Activated naive CD4-positive, alpha-beta T cell (primary cell): ENCODE results near the gene RNF187.

Experiments
- DNase-seq, 4 experiments: peaks; one replicate each; lab custom pipeline; 2025; lab: John Stamatoyannopoulos, UW

The RNF187 gene

DNA sequence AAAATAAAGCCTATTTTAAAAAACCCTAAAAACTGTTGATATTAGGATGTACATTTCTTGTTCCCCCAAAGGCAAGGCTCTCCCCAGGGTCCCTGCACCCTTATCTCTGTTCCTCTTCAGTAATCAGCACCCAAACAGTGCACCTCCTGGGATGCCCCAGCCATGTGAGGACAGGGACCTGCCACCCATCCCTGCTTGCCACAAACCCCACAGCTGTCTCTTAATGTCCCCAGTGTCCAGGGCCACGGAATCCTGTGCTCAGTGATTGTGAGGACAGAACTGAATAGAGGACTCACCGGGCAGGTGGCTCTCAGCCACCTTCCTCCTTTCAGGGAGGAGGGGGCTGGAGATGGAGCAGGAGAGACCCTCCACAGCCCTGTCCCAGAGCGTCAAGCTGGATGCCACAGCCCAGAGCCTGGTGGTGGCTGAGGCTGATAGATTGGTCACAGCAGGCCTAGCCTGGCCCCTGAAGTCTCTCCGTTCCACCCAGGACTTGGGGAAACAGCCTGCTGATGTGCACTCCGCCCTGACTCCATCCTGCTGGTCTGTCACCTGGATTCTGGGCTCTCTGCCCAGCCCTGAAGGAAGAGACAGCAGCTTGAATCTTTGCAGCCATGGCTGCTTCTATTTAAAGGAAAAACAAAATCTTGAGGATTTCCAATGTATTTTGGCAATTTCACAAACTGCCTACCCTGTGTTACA is 23.1 kb downstream of the RNF187 start:
- no peak for DNase-seq

GRCh38 chr1:228510803-228511413 is 23.7 kb downstream of the RNF187 start:
- DNase-seq = no peak

- no peak for DNase-seq
Observed at GRCh38 chr1:228511546-228512445, 24.6 kb downstream of the RNF187 start.

DNA sequence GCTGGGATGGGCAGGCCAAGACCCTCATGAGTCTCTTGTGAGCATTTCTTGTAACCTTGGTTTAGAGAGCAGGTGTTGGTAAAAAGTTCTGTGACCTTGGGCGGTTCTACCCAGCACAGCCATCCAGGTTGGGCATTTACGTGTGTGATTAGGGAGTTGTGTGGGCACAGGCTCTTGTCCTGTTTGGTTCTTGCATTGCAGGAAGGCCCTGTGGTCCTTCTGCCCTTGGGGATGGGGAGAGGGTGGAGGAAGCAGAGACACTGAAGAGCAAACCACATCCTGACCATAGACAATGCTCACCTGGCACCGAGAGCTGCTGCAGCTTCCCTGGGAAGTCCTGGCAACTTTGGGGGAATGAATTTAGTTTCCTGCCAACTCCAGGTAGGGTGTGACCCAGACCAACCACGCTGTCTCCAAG is 25.6 kb downstream of the RNF187 start:
- DNase-seq = no peak

- no peak for DNase-seq
Observed at GRCh38 chr1:228513236-228513900, 26.2 kb downstream of the RNF187 start.

DNA sequence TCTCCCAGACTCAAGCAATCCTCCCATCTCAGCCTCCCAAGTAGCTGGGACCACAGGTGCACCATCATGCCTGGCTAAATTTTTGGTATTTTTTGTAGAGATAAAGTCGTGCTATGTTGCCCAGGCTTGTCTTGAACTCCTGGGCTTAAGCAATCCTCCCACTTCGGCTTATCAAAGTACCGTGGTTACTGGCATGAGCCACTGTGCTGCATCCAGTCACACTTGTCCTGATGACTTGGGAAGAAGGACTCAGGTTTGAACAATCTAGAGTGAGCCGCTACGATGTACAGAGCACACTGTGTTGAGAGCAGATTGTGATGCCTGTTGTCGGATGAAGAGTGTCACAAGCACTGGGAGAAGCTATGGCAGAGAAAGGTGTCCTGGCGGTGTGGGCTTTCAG is 27.2 kb downstream of the RNF187 start:
- no peak for DNase-seq

- peak in 1 of 4 experiments; percentile 4 for DNase-seq
Observed at GRCh38 chr1:228515200-228515834, 28.1 kb downstream of the RNF187 start.

DNA sequence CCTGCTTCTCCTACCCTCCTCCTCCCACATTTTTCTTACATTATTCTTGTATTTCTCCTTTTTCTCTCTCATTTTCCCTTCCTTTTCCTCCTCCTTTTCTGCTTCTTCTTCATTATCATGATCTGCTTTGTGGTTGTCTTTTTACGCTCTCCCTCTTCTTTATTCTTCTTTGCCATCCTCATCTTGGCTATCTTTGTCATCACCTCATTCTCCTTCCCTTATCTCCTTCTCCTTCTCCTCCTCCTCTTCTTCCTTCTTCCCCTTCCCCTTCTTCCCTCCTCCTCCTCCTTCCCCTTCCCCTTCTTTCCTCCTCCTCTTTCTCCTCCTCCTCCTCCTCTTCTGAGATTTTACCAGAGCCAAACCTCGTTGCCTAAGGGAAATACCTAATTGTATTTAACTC is 30.5 kb downstream of the RNF187 start:
- no peak for DNase-seq

DNA sequence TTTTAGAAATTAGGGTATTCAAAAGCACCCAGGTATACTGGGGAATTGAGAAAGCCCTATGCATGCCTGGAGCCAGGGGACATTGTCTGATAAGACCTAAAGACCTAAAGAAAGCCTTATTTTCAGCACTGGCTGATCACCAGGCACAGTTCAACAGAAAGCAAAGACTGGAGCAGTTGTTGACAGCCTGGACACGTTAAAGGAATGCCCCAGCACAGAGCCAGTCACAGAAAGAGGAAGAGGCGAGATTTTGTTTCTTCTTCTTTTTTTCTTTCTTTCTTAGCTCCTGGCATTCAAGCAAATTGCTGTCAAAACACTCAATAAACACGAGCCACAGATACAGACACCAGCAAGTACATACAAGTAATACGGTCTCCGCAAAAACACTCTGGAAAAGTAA is 40.4 kb downstream of the RNF187 start:
- no peak for DNase-seq

DNA sequence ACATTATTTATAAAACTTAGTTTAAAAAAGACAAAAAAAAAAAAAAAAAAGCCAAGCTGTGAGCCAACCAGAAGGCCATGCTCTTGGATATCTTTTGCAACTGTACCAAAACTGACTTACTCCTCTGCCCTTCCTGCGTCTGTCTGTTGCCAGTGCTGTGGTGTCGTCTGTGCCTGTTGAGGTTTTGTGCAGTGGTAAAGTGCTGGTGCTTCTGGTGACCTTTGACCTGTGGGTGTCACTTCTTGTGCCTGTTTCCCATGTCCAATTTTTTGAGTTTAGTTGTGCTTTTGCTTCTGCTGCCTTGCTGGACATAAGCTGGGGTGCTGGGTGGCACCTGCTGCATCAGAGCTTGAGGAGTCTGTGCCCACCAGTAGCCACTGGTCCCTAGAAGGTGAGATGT is 41.4 kb downstream of the RNF187 start:
- DNase-seq = no peak

DNA sequence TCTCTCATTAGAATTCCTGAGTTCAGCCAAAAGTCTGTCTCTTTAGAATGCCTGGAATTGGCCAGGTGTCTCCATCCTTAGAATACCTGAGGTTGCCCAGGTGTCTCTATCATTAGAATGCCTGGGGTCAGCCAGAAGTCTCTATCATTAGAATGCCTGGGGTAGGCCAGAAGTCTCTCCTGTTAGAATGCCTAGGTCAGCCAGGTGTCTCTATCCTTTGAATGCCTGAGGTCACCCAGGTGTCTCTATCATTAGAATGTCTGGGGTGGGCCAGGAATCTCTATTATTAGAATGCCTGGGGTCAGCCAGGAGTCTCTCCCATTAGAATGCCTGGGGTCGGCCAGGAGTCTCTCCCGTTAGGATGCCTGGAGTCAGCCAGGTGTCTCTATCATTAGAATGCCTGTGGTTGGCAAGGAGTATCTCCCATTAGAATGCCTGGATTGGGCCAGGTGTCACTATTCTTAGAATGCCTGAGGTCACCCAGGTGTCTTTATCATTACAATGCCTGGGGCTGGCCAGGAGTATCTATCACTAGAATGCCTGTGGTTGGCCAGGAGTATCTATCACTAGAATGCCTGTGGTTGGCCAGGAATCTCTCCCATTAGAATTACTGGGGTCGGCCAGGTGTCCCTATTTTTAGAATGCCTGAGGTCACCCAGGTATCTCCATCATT is 43.0 kb downstream of the RNF187 start:
- no peak for DNase-seq

DNA sequence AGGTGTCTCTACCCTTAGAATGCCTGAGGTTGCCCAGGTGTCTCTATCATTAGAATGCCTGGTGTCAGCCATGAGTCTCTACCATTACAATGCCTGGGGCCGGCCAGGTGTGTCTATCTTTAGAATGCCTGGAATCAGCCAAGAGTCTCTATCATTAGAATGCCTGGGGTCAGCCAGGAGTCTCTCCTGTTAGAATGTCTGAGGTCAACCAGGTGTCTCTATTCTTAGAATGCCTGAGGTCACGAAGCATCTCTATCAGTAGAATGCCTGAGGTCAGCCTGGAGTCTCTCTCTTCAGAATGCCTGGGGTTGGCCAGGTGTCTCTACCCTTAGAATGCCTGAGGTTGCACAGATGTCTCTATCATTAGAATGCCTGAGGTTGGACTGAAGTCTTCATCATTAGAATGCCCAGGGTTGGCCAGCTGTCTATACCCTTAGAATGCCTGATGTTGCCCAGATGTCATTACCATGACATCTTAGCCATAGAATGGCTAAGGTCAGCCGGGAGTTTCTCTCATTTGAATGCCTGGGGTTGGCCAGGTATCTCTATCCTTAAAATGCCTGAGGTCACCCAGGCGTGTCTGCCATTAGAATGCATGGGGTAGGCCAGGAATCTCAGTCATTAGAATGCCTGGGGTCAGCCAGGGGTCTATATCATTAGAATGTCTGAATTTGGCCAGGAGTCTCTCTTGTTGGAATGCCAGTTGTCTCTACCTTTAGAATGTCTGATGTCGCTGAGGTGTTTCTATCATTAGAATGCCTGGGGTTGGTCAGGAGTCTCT is 44.0 kb downstream of the RNF187 start:
- DNase-seq = no peak

GRCh38 chr1:228538831-228539230 is 51.6 kb downstream of the RNF187 start:
- no peak for DNase-seq

DNA sequence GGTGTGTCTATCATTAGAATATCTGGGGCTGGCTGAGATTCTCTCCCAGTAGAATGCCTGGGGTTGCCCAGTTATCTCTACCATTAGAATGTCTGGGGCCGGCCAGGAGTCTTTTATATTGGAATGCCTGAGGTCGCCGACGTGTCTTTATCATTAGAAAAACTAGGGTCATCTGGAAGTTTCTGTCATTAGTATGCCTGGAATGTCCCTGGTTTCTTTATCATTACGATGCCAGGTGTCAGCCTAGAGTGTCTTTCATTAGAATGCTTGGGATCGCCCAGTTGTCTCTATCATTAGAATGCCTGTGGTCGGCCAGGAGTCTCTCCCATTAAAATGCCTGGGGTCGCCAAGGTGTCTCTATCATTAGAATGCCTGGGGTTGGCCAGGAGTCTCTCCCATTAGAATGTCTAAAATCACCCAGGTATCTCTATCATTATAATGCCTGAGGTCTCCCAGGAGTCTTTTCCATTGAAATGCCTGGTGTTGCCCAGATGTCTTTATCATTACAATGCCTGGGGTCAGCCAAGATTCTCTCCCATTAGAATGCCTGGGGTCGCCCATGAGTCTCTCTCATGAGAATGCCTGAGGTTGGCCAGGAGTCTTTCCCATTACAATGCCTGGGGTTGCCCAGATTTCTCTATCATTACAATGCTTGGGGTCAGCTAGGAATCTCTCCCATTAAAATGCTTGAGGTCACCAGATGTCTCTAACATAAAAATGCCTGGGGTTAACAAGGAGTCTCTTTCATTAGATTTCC is 53.2 kb downstream of the RNF187 start:
- no peak for DNase-seq

- no peak for DNase-seq
Observed at GRCh38 chr1:228541725-228542124, 54.5 kb downstream of the RNF187 start.

GRCh38 chr1:228542376-228542775 is 55.2 kb downstream of the RNF187 start:
- no peak for DNase-seq

DNA sequence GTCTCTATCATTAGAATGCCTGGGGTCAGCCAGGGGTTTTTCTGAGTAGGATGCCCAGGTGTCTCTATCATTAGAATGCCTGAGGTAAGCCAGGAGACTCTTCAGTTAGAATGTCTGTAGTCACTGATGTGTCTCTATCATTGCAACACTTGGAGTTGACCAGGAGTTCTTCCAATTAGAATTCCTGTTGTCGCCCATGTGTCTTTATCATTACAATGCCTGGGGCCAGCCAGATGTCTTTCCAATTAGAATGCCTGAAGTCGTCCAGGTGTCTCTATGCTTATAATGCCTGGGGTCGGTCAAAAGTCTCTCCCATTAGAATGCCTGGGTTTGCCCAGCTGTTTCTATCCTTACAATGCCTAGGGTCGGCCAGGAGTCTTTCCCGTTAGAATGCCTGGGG is 55.8 kb downstream of the RNF187 start:
- no peak for DNase-seq

DNA sequence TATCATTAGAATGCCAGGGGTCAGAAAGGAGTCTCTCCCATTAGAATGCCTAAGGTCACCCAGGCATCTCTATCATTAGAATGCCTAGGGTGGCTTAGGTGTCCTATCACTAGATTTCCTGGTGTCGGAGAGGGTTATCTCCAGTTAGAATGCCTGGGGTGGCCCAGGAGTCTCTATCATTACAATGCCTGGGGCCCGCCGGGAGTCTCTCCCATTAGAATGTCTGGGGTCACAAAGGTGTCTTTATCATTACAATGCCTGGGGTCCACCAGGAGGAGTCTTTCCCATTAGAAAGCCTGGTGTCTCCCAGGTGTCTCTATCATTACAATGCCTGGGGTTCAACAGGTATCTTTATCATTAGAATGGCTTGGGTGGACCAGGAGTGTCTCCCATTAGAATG is 56.2 kb downstream of the RNF187 start:
- no peak for DNase-seq

DNA sequence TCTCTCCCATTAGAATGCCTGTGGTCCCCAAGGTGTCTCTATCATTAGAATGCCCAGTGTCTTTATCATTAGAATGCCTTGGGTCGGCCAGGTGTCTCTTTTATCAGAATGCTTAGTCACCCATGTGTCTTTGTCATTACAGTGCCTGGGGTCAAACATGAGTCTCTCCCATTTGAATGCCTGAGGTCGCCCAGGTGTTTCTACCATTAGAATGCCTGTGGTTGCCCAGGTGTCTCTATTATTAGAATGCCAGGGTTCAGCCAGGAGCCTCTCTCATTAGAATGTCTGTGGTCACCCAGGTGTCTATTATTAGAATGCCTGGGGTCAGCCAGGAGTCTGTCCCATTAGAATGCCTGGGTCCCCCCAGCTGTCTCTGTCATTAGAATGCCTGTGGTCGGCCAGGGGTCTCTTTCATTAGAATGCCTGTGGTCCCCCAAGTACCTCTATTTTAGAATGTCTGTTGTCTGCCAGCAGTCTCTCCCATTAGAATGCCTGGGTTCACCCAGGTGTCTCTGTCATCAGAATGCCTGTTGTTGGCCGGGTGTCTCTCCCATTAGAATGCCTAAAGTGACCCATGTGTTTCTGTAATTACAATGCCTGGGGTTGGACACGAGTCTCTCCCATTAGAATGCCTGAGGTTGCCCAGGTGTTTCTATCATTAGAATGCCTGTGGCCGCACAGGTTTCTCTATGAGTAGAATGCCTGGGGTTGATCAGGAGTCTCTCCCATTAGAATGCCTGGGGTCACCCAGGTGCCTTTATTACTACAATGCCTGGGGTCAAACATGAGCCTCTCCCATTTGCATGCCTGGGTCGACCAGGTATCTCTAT is 57.1 kb downstream of the RNF187 start:
- DNase-seq = no peak
